GM12878 (cell line): ENCODE measurements around the gene RPL18. TPM values are rescaled to one million over a fixed set of nuclear protein-coding genes. Genes with fewer than 3 reads are reported as not detected.
A peak's percentile ranks its signal among the peaks of the same experiment; 100 is the strongest.

Source experiments
- CBFB ChIP-seq: IDR thresholded peaks from 2 replicates; pipeline ENCODE4 v1.6.1; 2016; ENCODE audit warnings: antibody characterized with exemption, low read depth
- ESRRA ChIP-seq: IDR thresholded peaks from 2 replicates; pipeline ENCODE4 v1.6.1; 2012; ENCODE audit warnings: mild to moderate bottlenecking, low read length, improper control_type of control experiment
- ETV6 ChIP-seq, 2 experiments: fragments of 450-650 bp in 1 of 2; IDR thresholded peaks in 1 of 2; conservative IDR thresholded peaks in 1 of 2; 2 replicates each; pipeline ENCODE4 v1.6.1; 2014; ENCODE audit warnings: antibody characterized with exemption in 1 of 2, borderline replicate concordance in 1 of 2, low read depth in 1 of 2, mild to moderate bottlenecking in 1 of 2, moderate library complexity in 1 of 2
- EZH2 ChIP-seq: IDR thresholded peaks from 2 replicates; pipeline ENCODE4 v1.6.1; 2012; ENCODE audit warnings: low read depth, mild to moderate bottlenecking, control low read depth, inconsistent platforms, low read length, borderline replicate concordance; ENCODE audit not compliant: control insufficient read depth
- HDAC6 ChIP-seq: fragments of 200-600 bp; sonication (generic); IDR thresholded peaks from one replicate; pipeline ENCODE4 v1.8.0; 2017; ENCODE audit warnings: antibody characterized with exemption; ENCODE audit not compliant: unreplicated experiment
- LARP7 ChIP-seq: fragments of 450-650 bp; IDR thresholded peaks from 2 replicates; pipeline ENCODE4 v1.6.1; 2017; ENCODE audit warnings: mild to moderate bottlenecking
- NFIC ChIP-seq: IDR thresholded peaks from 2 replicates; pipeline ENCODE4 v1.6.1; 2012; ENCODE audit warnings: low read depth, mild to moderate bottlenecking, inconsistent platforms, low read length, moderate library complexity
- NRF1 ChIP-seq: conservative IDR thresholded peaks from 2 replicates; pipeline ENCODE4 v1.6.1; 2011; ENCODE audit warnings: mild to moderate bottlenecking, low read depth, low read length, improper control_type of control experiment
- PML ChIP-seq: IDR thresholded peaks from 2 replicates; pipeline ENCODE4 v1.6.1; 2012; ENCODE audit warnings: low read length, inconsistent platforms
- POLR2AphosphoS5 ChIP-seq: IDR thresholded peaks from 2 replicates; pipeline ENCODE4 v1.6.1; 2011; ENCODE audit warnings: mild to moderate bottlenecking, low read length, inconsistent platforms
- RELB ChIP-seq: fragments of 450-650 bp; IDR thresholded peaks from 2 replicates; pipeline ENCODE4 v1.6.1; 2017; ENCODE audit warnings: low read depth, mild to moderate bottlenecking, moderate library complexity
- SIX5 ChIP-seq: IDR thresholded peaks from 2 replicates; pipeline ENCODE4 v1.6.1; 2011; ENCODE audit warnings: mild to moderate bottlenecking, low read depth, low read length, moderate library complexity; ENCODE audit not compliant: severe bottlenecking
- SMARCA5 ChIP-seq: fragments of 450-650 bp; IDR thresholded peaks from 2 replicates; pipeline ENCODE4 v1.6.1; 2017; ENCODE audit warnings: mild to moderate bottlenecking
- SPI1 ChIP-seq: IDR thresholded peaks from 2 replicates; pipeline ENCODE4 v1.6.1; 2011; ENCODE audit warnings: low read depth, mild to moderate bottlenecking, low read length, moderate library complexity, borderline replicate concordance; ENCODE audit not compliant: insufficient read depth
- SREBF2 ChIP-seq: IDR thresholded peaks from 2 replicates; pipeline ENCODE4 v1.6.1; 2012; ENCODE audit warnings: mild to moderate bottlenecking, low read length
- STAT1 ChIP-seq: fragments of 450-650 bp; conservative IDR thresholded peaks from 2 replicates; pipeline ENCODE4 v1.6.1; 2014; ENCODE audit warnings: antibody characterized with exemption, mild to moderate bottlenecking
- TAF1 ChIP-seq: IDR thresholded peaks from 2 replicates; pipeline ENCODE4 v1.6.1; 2011; ENCODE audit warnings: mild to moderate bottlenecking, low read depth, low read length, borderline replicate concordance
- TCF3 ChIP-seq: IDR thresholded peaks from 2 replicates; pipeline ENCODE4 v1.6.1; 2012; ENCODE audit warnings: low read depth, mild to moderate bottlenecking, low read length, borderline replicate concordance; ENCODE audit not compliant: insufficient read depth
- ZNF687 ChIP-seq: fragments of 450-650 bp; IDR thresholded peaks from 2 replicates; pipeline ENCODE4 v1.6.1; 2017; ENCODE audit warnings: mild to moderate bottlenecking, moderate library complexity
- ZZZ3 ChIP-seq: IDR thresholded peaks from 2 replicates; pipeline ENCODE4 v1.6.1; 2011; ENCODE audit warnings: low read depth; ENCODE audit not compliant: control insufficient read depth, insufficient read length
- polyA plus RNA-seq, 11 experiments: library from polyadenylated mRNA; depleted of rRNA in 4 of 11; unstranded in 6 of 11; stranded (reverse) in 5 of 11; fragments of >200 nt; fragmentation: Nextera tagmentation in 4 of 11; fragmentation: Illumina TruSeq in 1 of 11; extraction: Ambion mirVana in 4 of 11; extraction: Trizol in 1 of 11; gene quantifications; 1 replicate in 1 of 11; 2 replicates in 10 of 11; pipeline versions ENCODE4 v1.2.1 to v1.2.3, GENCODE V29; 2011 to 2016; ENCODE audit warnings: inconsistent platforms in 2 of 11, missing spikeins in 2 of 11, low read depth in 1 of 11
- total RNA-seq, 4 experiments: library from RNA; depleted of rRNA in 3 of 4; stranded (reverse); fragments of >200 nt in 3 of 4; fragmentation: Illumina TruSeq in 1 of 4; extraction: Trizol in 1 of 4; gene quantifications; 2 replicates each; pipeline versions ENCODE4 v1.2.1 to v1.2.3, GENCODE V29; 2013 to 2021
- TF ChIP-seq, protein P1 (sequence below): IDR thresholded peaks from 2 replicates; pipeline ENCODE4 v1.6.1; 2011; ENCODE audit warnings: low read depth, mild to moderate bottlenecking, low read length, moderate library complexity, borderline replicate concordance; ENCODE audit errors: extremely low read depth
- TF ChIP-seq, protein P2 (sequence below): fragments of 450-650 bp; IDR thresholded peaks from 2 replicates; pipeline ENCODE4 v1.6.1; 2016; ENCODE audit warnings: mild to moderate bottlenecking
- TF ChIP-seq, protein P3 (sequence below): IDR thresholded peaks from 2 replicates; pipeline ENCODE4 v1.6.1; 2011; ENCODE audit warnings: low read depth, low read length, improper control_type of control experiment, borderline replicate concordance

The RPL18 gene
- total and polyA plus RNA-seq, 10 of the 15 experiments (the other 5 are each of a cell fraction or from before 2014, with no cell fraction given): 393 to 4,267 (median 2,019) TPM

GRCh38 chr19:48608798-48609263, 10.1 kb downstream of the RPL18 start (continued):
- TF ChIP-seq, protein P1, sequence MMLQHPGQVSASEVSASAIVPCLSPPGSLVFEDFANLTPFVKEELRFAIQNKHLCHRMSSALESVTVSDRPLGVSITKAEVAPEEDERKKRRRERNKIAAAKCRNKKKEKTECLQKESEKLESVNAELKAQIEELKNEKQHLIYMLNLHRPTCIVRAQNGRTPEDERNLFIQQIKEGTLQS: no peak
- TF ChIP-seq EZH2 (no peak), ZNF687 (no peak), ZZZ3 (no peak), LARP7 (no peak), SIX5 (no peak), SMARCA5 (peak; percentile 56; the same call in 1 of the 2 replicates), CBFB (no peak), ESRRA (no peak), TCF3 (no peak), ETV6 (conservative IDR thresholded peaks at IDR 0.05 in 1 of 2, IDR thresholded peaks at IDR 0.05 in 1 of 2; ENCODE audit: borderline replicate concordance in 1 of 2, low read depth in 1 of 2) (no peak), NRF1 (no peak), RELB (no peak), SREBF2 (no peak), NFIC (no peak), TAF1 (no peak), POLR2AphosphoS5 (no peak), SPI1 (peak; percentile 49; the same call in 1 of the 2 replicates), PML (no peak), HDAC6 (no peak), STAT1 (no peak)
- TF ChIP-seq, protein P2, sequence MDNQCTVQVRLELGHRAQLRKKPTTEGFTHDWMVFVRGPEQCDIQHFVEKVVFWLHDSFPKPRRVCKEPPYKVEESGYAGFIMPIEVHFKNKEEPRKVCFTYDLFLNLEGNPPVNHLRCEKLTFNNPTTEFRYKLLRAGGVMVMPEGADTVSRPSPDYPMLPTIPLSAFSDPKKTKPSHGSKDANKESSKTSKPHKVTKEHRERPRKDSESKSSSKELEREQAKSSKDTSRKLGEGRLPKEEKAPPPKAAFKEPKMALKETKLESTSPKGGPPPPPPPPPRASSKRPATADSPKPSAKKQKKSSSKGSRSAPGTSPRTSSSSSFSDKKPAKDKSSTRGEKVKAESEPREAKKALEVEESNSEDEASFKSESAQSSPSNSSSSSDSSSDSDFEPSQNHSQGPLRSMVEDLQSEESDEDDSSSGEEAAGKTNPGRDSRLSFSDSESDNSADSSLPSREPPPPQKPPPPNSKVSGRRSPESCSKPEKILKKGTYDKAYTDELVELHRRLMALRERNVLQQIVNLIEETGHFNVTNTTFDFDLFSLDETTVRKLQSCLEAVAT: no peak
- TF ChIP-seq, protein P3, sequence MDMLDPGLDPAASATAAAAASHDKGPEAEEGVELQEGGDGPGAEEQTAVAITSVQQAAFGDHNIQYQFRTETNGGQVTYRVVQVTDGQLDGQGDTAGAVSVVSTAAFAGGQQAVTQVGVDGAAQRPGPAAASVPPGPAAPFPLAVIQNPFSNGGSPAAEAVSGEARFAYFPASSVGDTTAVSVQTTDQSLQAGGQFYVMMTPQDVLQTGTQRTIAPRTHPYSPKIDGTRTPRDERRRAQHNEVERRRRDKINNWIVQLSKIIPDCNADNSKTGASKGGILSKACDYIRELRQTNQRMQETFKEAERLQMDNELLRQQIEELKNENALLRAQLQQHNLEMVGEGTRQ: no peak
